SK-N-MC (cell line): Measurements from ENCODE around the gene ARL8A.

ENCODE experiments used
- DNase-seq: peaks from one replicate; pipeline ENCODE4 v3.0.0-alpha.2; 2011; ENCODE audit warnings: low read depth, low spot score
- H3K27ac ChIP-seq: fragments of 200-600 bp; sonication (generic); 2 replicates; pipeline ENCODE4 v1.5.1; 2016; ENCODE audit warnings: mixed run types
- H3K36me3 ChIP-seq: fragments of 200-600 bp; sonication (generic); 2 replicates; pipeline ENCODE4 v1.6.1; 2017; ENCODE audit warnings: antibody characterized with exemption, low read length, mixed read lengths; ENCODE audit not compliant: insufficient read depth
- H3K4me3 ChIP-seq: fragments of 200-600 bp; sonication (generic); 2 replicates; pipeline ENCODE4 v1.5.1; 2016
- H3K9ac ChIP-seq: fragments of 200-600 bp; sonication (generic); 2 replicates; pipeline ENCODE4 v1.8.0; 2017; ENCODE audit warnings: mixed run types, mixed read lengths; ENCODE audit not compliant: insufficient read length
- H3K9me3 ChIP-seq: fragments of 200-600 bp; sonication (generic); 2 replicates; pipeline ENCODE4 v1.6.1; 2017; ENCODE audit warnings: low read depth, mild to moderate bottlenecking, antibody characterized with exemption, low read length, moderate library complexity, mixed read lengths
- EZH2 ChIP-seq: fragments of 200-600 bp; sonication (generic); IDR thresholded peaks from one replicate; pipeline ENCODE4 v1.6.1; 2017; ENCODE audit warnings: antibody characterized with exemption
- FOXP2 ChIP-seq: optimal IDR thresholded peaks from 2 replicates; pipeline ENCODE3; 2011; ENCODE audit warnings: mild to moderate bottlenecking, moderate library complexity; ENCODE audit not compliant: insufficient read depth; ENCODE audit errors: extremely low read length, control extremely low read depth
- POLR2AphosphoS5 ChIP-seq: IDR thresholded peaks from 2 replicates; pipeline ENCODE4 v1.6.1; 2012; ENCODE audit warnings: mild to moderate bottlenecking, low read depth, low read length, borderline replicate concordance

Gene ARL8A

DNA sequence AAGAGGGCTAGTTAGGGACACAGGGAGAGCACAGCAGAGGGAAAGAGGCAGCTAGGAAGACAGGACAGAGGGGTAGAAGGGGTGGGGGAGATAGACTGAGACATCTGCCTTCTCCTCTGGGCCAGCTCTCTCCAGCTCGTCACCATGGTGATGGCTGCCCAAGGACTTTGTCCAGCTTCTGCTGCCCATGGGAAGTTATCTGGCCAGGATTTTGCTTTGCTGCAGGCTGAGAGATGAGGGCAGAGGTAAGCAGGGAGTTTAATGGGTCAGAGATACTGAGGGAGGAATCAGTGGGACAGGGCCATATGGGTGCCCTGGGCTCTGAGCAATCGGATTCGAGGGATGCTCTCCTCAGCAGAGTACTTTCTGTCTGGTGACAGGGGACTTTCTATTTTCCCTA lies 56.3 kb downstream of the ARL8A start:
- Histone ChIP-seq H3K9ac (no peak overlapping the region), H3K4me3 (no peak overlapping the region), H3K27ac (no peak overlapping the region), H3K9me3 (no peaks in the 10 kb centered on the region), H3K36me3 (no peaks in the 10 kb centered on the region)
- no peak for DNase-seq
- TF ChIP-seq FOXP2 = no peak

- no peak for DNase-seq
These were observed 57.8 kb downstream of the ARL8A start for GRCh38 chr1:202086579-202087350.

DNA sequence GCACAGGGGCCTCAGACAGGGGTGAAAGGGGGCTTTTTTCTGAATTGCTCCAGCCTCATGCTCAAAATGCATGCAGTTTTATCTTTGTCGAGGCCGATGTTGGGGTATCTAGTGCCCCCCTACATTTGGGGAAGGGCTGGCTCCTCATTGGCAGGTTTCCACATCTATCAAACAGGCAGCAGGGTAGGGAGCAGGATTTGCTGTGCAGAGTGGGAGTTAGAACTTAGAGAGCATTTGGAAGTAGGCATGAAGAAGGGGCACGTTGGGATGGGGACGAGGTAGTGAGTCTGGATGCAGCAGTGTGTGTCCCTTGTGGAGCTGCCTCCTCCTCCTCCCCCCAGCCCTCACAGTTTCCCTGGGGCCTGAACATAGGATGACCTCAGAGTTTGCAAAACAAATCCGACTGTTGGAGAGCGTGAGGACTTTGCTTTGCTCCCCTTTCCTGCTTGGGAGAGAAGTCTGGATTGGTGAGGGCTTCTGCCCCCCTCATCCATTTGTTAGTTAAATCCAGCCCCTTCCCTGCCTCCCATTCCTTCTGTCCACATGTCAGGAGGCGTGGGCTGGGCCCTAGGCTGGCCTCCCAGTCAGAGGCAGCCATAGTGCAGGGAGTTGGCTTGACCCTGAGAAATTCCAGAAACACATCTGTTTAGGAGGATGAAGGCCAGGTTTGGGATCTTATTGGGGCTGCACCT lies 58.7 kb downstream of the ARL8A start:
- no peak overlapping the region for H3K27ac ChIP-seq
- no peaks in the 10 kb centered on the region for H3K36me3 ChIP-seq
- H3K9ac ChIP-seq = no peak overlapping the region
- DNase-seq = no peak
- no peak for TF ChIP-seq FOXP2
- no peak for TF ChIP-seq EZH2
- no peak for TF ChIP-seq POLR2AphosphoS5
- H3K9me3 ChIP-seq = no peaks in the 10 kb centered on the region
- no peak overlapping the region for H3K4me3 ChIP-seq

More at GRCh38 chr1:202086579-202087350, 57.8 kb downstream of the ARL8A start:
- Histone ChIP-seq H3K4me3 (no peak overlapping the region), H3K9me3 (no peaks in the 10 kb centered on the region), H3K36me3 (no peaks in the 10 kb centered on the region), H3K9ac (no peak overlapping the region), H3K27ac (no peak overlapping the region)
- TF ChIP-seq POLR2AphosphoS5 (no peak), FOXP2 (no peak), EZH2 (no peak)

- no peaks in the 10 kb centered on the region for H3K9me3 ChIP-seq
- no peak overlapping the region for H3K9ac ChIP-seq
- H3K27ac ChIP-seq = no peak overlapping the region
- DNase-seq = no peak
- H3K36me3 ChIP-seq = no peaks in the 10 kb centered on the region
- TF ChIP-seq EZH2 (no peak), POLR2AphosphoS5 (no peak), FOXP2 (no peak)
- H3K4me3 ChIP-seq = no peak overlapping the region
These were observed 59.5 kb downstream of the ARL8A start for GRCh38 chr1:202084791-202085681.
